ENCODE results near the gene SOCS2. TPM values are rescaled to one million over a fixed set of nuclear protein-coding genes. Genes with fewer than 3 reads are reported as not detected.

Gene SOCS2
- total and polyA plus RNA-seq, 11 donors, result 9.2 to 46.5 (median 19.0) TPM

DNA sequence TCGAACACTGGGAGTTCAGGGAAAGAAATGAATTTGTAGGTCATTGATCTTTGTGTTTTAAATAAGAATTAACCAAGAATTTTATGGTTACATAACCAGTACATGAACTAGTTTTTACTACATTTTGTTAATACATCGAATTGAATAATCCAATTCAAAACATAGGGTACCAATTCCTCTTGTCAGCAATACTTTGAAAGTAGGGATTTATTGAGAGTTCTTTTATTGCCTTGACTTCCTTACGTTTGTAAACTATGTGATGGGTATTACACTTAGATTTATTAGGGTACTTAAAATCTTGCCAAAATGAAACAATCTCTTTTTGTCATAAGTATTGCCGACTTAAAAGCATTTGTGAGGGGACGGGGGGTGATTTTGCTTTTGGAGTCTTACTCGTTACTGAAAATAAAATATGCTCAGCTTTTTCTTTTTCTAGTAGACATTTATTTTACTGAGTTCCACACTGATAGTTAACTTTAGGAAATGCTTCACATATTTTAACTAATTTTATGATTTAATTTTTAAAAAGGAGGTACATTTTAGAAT lies 22.4 kb downstream of the SOCS2 start:
- Histone ChIP-seq H3K9me3 (no peaks in the 10 kb centered on the region), H3K27ac (peak overlapping the region; percentile 74 to 96 (median 88)), H3K4me3 (peak overlapping the region in 11 of 12 donors; percentile 17 to 72 (median 37)), H3K4me1 (peaks cover 0 to 53% (median 23%) of the 10 kb centered on the region in 12 donors), H3K27me3 (no peaks in the 10 kb centered on the region), H3K36me3 (no peaks in the 10 kb centered on the region)
- intact Hi-C loops (cut with DNase I), result loop anchor here in 9 of 10 donors (1.0 to 5.0 kb wide), 9 partner anchors 22 to 217 kb away; partner anchors contain the start of genes CRADD (in 7 of the 9) and SOCS2 (in 1 of the 9)
- TF ChIP-seq, protein P1, sequence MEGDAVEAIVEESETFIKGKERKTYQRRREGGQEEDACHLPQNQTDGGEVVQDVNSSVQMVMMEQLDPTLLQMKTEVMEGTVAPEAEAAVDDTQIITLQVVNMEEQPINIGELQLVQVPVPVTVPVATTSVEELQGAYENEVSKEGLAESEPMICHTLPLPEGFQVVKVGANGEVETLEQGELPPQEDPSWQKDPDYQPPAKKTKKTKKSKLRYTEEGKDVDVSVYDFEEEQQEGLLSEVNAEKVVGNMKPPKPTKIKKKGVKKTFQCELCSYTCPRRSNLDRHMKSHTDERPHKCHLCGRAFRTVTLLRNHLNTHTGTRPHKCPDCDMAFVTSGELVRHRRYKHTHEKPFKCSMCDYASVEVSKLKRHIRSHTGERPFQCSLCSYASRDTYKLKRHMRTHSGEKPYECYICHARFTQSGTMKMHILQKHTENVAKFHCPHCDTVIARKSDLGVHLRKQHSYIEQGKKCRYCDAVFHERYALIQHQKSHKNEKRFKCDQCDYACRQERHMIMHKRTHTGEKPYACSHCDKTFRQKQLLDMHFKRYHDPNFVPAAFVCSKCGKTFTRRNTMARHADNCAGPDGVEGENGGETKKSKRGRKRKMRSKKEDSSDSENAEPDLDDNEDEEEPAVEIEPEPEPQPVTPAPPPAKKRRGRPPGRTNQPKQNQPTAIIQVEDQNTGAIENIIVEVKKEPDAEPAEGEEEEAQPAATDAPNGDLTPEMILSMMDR (IDR thresholded peaks at IDR 0.05), result no peak
- no peak for TF ChIP-seq POLR2A (IDR thresholded peaks at IDR 0.05)
- no peak for DNase-seq
- 44 to 64% (median 54%) methylated on average over 6 of the region's 6 CpGs for WGBS, 4 donors
- ATAC-seq, result no peak

DNA sequence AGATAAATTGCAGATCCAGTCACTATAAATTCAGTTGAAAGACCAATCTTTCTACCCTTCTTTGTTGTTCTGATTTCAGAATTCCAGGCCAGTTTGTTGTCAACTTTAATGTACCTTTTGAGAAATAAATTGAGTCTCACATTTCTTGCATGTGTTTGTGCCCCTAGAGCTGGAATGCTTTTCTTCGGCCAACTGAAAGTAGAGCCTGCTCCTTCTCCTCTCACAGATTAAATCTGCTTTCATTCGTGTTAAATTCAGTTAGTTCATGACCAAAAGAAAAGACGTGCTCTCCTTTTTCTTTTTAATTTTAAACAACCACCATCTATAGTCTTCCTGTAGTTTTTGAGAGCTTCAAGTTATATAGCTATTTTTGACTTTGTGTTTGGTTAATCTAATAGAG lies 22.9 kb downstream of the SOCS2 start:
- Histone ChIP-seq H3K4me3 (peak overlapping the region in 10 of 12 donors; percentile 17 to 72 (median 39)), H3K27me3 (no peaks in the 10 kb centered on the region), H3K4me1 (peaks cover 0 to 52% (median 23%) of the 10 kb centered on the region in 12 donors), H3K36me3 (no peaks in the 10 kb centered on the region), H3K9me3 (no peaks in the 10 kb centered on the region), H3K27ac (peak overlapping the region; percentile 74 to 96 (median 88))
- no peak for DNase-seq
- WGBS, 4 donors, result 22 to 64% (median 34%) methylated on average over 3 of the region's 3 CpGs
- intact Hi-C loops (cut with DNase I), result loop anchor here in 4 of 10 donors (2.0 to 5.0 kb wide), 4 partner anchors 23 to 145 kb away; partner anchors contain the start of genes CRADD (in 1 of the 4) and SOCS2 (in 1 of the 4)
- no peak for TF ChIP-seq POLR2A (IDR thresholded peaks at IDR 0.05)
- TF ChIP-seq, protein P1 (IDR thresholded peaks at IDR 0.05), result no peak
- ATAC-seq, result no peak

DNA sequence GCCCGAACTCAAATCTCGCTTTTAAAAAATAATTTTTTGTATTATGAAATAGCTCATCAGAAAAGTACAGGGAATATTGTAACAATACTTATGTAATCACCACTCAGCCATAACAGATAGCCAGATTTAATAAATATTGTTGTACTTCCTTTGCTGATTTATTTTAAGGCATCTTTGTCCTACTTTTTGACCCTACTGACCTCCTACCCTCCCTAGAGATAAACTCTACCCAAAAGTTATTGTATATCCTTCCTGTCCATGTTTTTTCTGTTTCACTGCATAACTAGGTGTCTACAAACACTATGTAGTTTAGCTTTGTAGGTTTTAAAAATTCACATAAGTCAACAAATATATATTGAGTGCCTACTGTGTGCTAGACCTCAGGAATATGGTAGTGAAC lies 25.1 kb downstream of the SOCS2 start:
- peaks cover 0 to 50% (median 17%) of the 10 kb centered on the region in 12 donors for H3K4me1 ChIP-seq
- intact Hi-C loops (cut with DNase I), result loop anchor here in 1 of 10 donors (5.0 kb wide), 1 partner anchor 80 kb away; the partner anchor contains the start of gene CRADD
- no peak for TF ChIP-seq POLR2A (IDR thresholded peaks at IDR 0.05)
- TF ChIP-seq, protein P1 (IDR thresholded peaks at IDR 0.05), result no peak

DNA sequence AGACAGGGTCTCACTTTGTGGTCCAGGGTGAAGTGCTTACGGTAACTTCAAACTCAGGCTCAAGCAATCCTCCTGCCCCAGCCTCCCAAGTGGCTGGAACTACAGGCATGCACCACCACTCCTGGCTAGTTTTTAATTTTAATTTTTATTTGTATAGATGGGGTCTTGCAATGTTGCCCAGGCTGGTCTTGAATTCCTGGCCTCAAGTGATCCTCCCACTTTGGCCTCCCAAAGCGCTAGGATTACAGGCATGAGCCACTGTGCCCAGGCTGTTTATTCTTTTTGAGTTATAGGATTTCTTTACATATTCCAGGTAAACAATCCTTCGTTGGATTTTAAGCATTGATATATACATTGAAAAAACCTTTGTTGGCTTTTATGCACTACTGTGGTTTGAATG lies 26.7 kb downstream of the SOCS2 start:
- no peaks in the 10 kb centered on the region for H3K36me3 ChIP-seq
- DNase-seq, result no peak
- TF ChIP-seq POLR2A (IDR thresholded peaks at IDR 0.05), result no peak
- TF ChIP-seq, protein P1 (IDR thresholded peaks at IDR 0.05), result no peak
- WGBS, 4 donors, result 97 to 100% (median 98%) methylated on average over 3 of the region's 3 CpGs
- H3K27ac ChIP-seq, result no peak overlapping the region
- no peaks in the 10 kb centered on the region for H3K27me3 ChIP-seq
- no peak overlapping the region for H3K4me3 ChIP-seq
- H3K4me1 ChIP-seq, result peaks cover 3 to 54% (median 25%) of the 10 kb centered on the region in 12 donors
- no peaks in the 10 kb centered on the region for H3K9me3 ChIP-seq
- no peak for ATAC-seq
- intact Hi-C loops (cut with DNase I), result loop anchor here in 1 of 10 donors (5.0 kb wide), 1 partner anchor 78 kb away; the partner anchor contains the start of gene CRADD

More for the DNA sequence above, 25.1 kb downstream of the SOCS2 start:
- H3K4me3 ChIP-seq, result no peak overlapping the region
- ATAC-seq (peak in 1 of 4 donors; percentile 27), DNase-seq (no peak)
- no peaks in the 10 kb centered on the region for H3K9me3 ChIP-seq
- H3K27me3 ChIP-seq, result no peaks in the 10 kb centered on the region
- WGBS, 4 donors, result 66 to 82% (median 74%) methylated on average over 2 of the region's 2 CpGs
- H3K27ac ChIP-seq, result peak overlapping the region in 3 of 12 donors; percentile 1 to 49 (median 21)
- H3K36me3 ChIP-seq, result no peaks in the 10 kb centered on the region
